IMR-90 (cell line): ENCODE measurements around the gene TXNDC8. TPM values are rescaled to one million over a fixed set of nuclear protein-coding genes. Genes with fewer than 3 reads are reported as not detected.

Source experiments
- ATAC-seq: fragments of 200-7000 bp; cut with Tn5 transposase; 2 replicates; pipeline ENCODE4 v1.9.1; 2020; ENCODE audit warnings: low read depth, mild to moderate bottlenecking, moderate library complexity
- BruUV-seq: library from RNA; stranded (reverse); fragments of 400-500 nt; replicated peaks from 2 replicates; lab custom pipeline; 2021; lab: Mats Ljungman, UMichigan
- CTCF ChIA-PET: fragments of 300-600 bp; formaldehyde crosslinking; extraction: SDS; loops from one replicate; lab custom pipeline; 2021; ENCODE audit warnings: antibody characterized with exemption; lab: Yijun Ruan, JAX
- POLR2A ChIA-PET: fragments of 300-600 bp; sonication (Branson Sonifier 250); formaldehyde crosslinking; loops from one replicate; lab custom pipeline; 2022; ENCODE audit warnings: antibody characterized with exemption; ENCODE audit not compliant: unreplicated experiment; lab: Charles Lee
- DNase-seq: peaks from one replicate; pipeline ENCODE4 v3.0.0; 2013
- H2AFZ ChIP-seq: replicated peaks from 2 replicates; pipeline ENCODE3; 2013; ENCODE audit warnings: low read length, mild to moderate bottlenecking; ENCODE audit not compliant: poor library complexity
- H2AK5ac ChIP-seq: 2 replicates; pipeline ENCODE4 v1.6.1; 2013; ENCODE audit warnings: low read depth, low read length, inconsistent platforms
- H2AK9ac ChIP-seq: replicated peaks from 2 replicates; pipeline ENCODE3; 2013; ENCODE audit warnings: mild to moderate bottlenecking, low read depth, low read length, moderate library complexity; ENCODE audit not compliant: poor library complexity
- H2BK120ac ChIP-seq: 2 replicates; pipeline ENCODE4 v1.6.1; 2013; ENCODE audit warnings: low read depth, low read length, inconsistent platforms
- H2BK15ac ChIP-seq: 3 replicates; pipeline ENCODE4 v1.6.1; 2013; ENCODE audit warnings: low read depth, low read length, inconsistent platforms
- H2BK20ac ChIP-seq: 2 replicates; pipeline ENCODE4 v1.6.1; 2013; ENCODE audit warnings: low read depth, mild to moderate bottlenecking, inconsistent platforms, low read length, moderate library complexity
- H2BK5ac ChIP-seq: 2 replicates; pipeline ENCODE4 v1.6.1; 2013; ENCODE audit warnings: mild to moderate bottlenecking, low read depth, low read length, inconsistent platforms; ENCODE audit not compliant: poor library complexity, severe bottlenecking
- H3K14ac ChIP-seq: replicated peaks from 2 replicates; pipeline ENCODE4 v1.6.1; 2013; ENCODE audit warnings: low read depth, low read length, inconsistent platforms
- H3K18ac ChIP-seq: 2 replicates; pipeline ENCODE4 v1.6.1; 2013; ENCODE audit warnings: low read depth, low read length, control low read depth
- H3K23ac ChIP-seq: 2 replicates; pipeline ENCODE4 v1.6.1; 2013; ENCODE audit warnings: low read depth, low read length, inconsistent platforms
- H3K27ac ChIP-seq: 2 replicates; pipeline ENCODE4 v1.5.1; 2013; ENCODE audit warnings: mild to moderate bottlenecking, control low read depth, low read length; ENCODE audit not compliant: insufficient read depth
- H3K27me3 ChIP-seq: 2 replicates; pipeline ENCODE4 v1.6.1; 2013; ENCODE audit warnings: low read length; ENCODE audit not compliant: control insufficient read depth, insufficient read depth
- H3K36me3 ChIP-seq: 2 replicates; pipeline ENCODE4 v1.6.1; 2013; ENCODE audit warnings: low read length, mixed read lengths; ENCODE audit not compliant: control insufficient read depth, insufficient read depth
- H3K4ac ChIP-seq: 2 replicates; pipeline ENCODE4 v1.6.1; 2013; ENCODE audit warnings: low read depth, low read length, inconsistent platforms
- H3K4me1 ChIP-seq: 2 replicates; pipeline ENCODE4 v1.6.1; 2013; ENCODE audit warnings: low read length, mixed read lengths; ENCODE audit not compliant: control insufficient read depth, insufficient read depth
- H3K4me2 ChIP-seq: 2 replicates; pipeline ENCODE4 v1.6.1; 2013; ENCODE audit warnings: low read depth, mild to moderate bottlenecking, control low read depth, low read length, moderate library complexity
- H3K4me3 ChIP-seq: 2 replicates; pipeline ENCODE4 v1.5.1; 2013; ENCODE audit warnings: low read depth, mild to moderate bottlenecking, control low read depth, low read length, moderate library complexity; ENCODE audit not compliant: insufficient read depth
- H3K56ac ChIP-seq: 2 replicates; pipeline ENCODE4 v1.6.1; 2013; ENCODE audit warnings: low read length, inconsistent platforms; ENCODE audit not compliant: insufficient read depth; ENCODE audit errors: extremely low read depth
- H3K79me1 ChIP-seq, 2 experiments: 2 replicates each; pipeline ENCODE4 v1.6.1; 2013; ENCODE audit warnings: low read length in 2 of 2, inconsistent platforms in 1 of 2, low read depth in 1 of 2
- H3K9ac ChIP-seq: 2 replicates; pipeline ENCODE4 v1.6.1; 2013; ENCODE audit warnings: low read depth, low read length, control low read depth
- H3K9me1 ChIP-seq: 2 replicates; pipeline ENCODE4 v1.6.1; 2013; ENCODE audit warnings: low read length, inconsistent platforms; ENCODE audit not compliant: insufficient read depth
- H3K9me3 ChIP-seq: 2 replicates; pipeline ENCODE4 v1.6.1; 2013; ENCODE audit warnings: low read length; ENCODE audit not compliant: control insufficient read depth, insufficient read depth
- H4K20me1 ChIP-seq: 2 replicates; pipeline ENCODE4 v1.6.1; 2013; ENCODE audit warnings: low read length, inconsistent platforms; ENCODE audit not compliant: insufficient read depth
- H4K5ac ChIP-seq: 2 replicates; pipeline ENCODE4 v1.6.1; 2013; ENCODE audit warnings: mild to moderate bottlenecking, low read depth, low read length, control low read depth
- H4K8ac ChIP-seq, 2 experiments: 2 replicates each; pipeline ENCODE4 v1.6.1; 2013; ENCODE audit warnings: low read depth in 2 of 2, low read length in 2 of 2, control low read depth in 1 of 2, inconsistent platforms in 1 of 2
- H4K91ac ChIP-seq: 2 replicates; pipeline ENCODE4 v1.6.1; 2013; ENCODE audit warnings: low read depth, low read length, inconsistent platforms; ENCODE audit not compliant: insufficient read depth
- CHD1 ChIP-seq: IDR thresholded peaks from 2 replicates; pipeline ENCODE4 v1.6.1; 2012; ENCODE audit warnings: low read depth, low read length, improper control_type of control experiment
- POLR2A ChIP-seq: IDR thresholded peaks from 2 replicates; pipeline ENCODE4 v1.6.1; 2012; ENCODE audit warnings: mild to moderate bottlenecking, low read depth, low read length
- RCOR1 ChIP-seq: IDR thresholded peaks from 2 replicates; pipeline ENCODE4 v1.6.1; 2012; ENCODE audit warnings: mild to moderate bottlenecking, low read length, improper control_type of control experiment; ENCODE audit not compliant: insufficient replicate concordance
- SMC3 ChIP-seq: fragments of 150-350 bp; IDR thresholded peaks from 2 replicates; pipeline ENCODE4 v1.6.1; 2016; ENCODE audit warnings: low read depth, mild to moderate bottlenecking, antibody characterized with exemption, low read length, moderate library complexity
- WGBS, 2 experiments: methylation state at CpG; one replicate each; pipeline versions ENCODE4 v1.1.5 to v1.1.7; 2013; ENCODE audit warnings: missing lambda C conversion rate in 2 of 2; ENCODE audit not compliant: insufficient read length in 1 of 2; ENCODE audit errors: extremely low coverage in 2 of 2; 5-methylcytosine and 5-hydroxymethylcytosine counted together
- dilution Hi-C: fragments of 300-500 bp; cut with HindIII; formaldehyde crosslinking; loops from one replicate; pipeline ENCODE4 v1.14.3; 2018; ENCODE audit warnings: low sequenced_read_pairs; ENCODE audit not compliant: unreplicated experiment
- in situ Hi-C: fragments of 300-500 bp; cut with MboI; formaldehyde crosslinking; loops from 3 replicates; pipeline ENCODE4 v1.14.3; 2019; ENCODE audit warnings: low sequenced_read_pairs, inconsistent platforms, mixed read lengths
- intact Hi-C: fragments of 100-400 bp; cut with micrococcal nuclease; formaldehyde crosslinking; loops from 2 replicates; pipeline ENCODE4 v1.10.0; 2022
- polyA plus RNA-seq, 3 experiments: library from polyadenylated mRNA; depleted of rRNA; stranded (reverse); fragments of >200 nt; gene quantifications; 2 replicates each; pipeline ENCODE4 v1.2.3, GENCODE V29; 2012; ENCODE audit warnings: low replicate concordance in 1 of 3
- total RNA-seq: library from RNA; depleted of rRNA; stranded (reverse); fragments of >200 nt; gene quantifications from 2 replicates; pipeline ENCODE4 v1.2.3, GENCODE V29; 2012

The TXNDC8 gene
- total and polyA plus RNA-seq, 2 of the 4 experiments (the other 2 are of a cell fraction) = not detected

DNA sequence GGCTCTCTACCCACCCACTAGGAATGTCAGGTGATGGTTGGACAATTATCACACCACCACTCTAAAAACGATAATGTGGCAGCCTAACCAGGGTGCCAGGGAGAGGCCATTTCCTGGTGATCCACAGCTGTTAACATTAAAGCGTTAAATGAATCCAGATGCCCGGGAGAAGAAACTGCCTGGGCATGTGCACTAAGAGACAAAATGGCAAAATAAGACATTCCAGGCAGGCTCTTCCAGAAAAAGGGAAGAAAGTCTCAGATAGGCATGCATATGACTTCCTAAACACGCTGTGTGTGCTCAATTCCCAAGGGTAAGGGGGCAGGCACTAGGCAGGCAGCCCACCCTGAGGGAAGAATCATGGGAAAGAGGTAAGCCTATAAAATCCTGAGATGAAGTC lies 76.8 kb downstream of the TXNDC8 start:
- H3K4ac ChIP-seq = 0 out of 2 replicates have a peak overlapping the region, but pooled peaks have one; percentile 5
- ChIA-PET CTCF (no interaction called here), POLR2A (no interaction called here)
- H3K4me1 ChIP-seq = peaks cover 12% of the 10 kb centered on the region
- intact Hi-C loops = loop anchor here (1.0 kb wide), 1 partner anchor 8 kb away; no protein-coding TSS in a partner anchor
- BruUV-seq = no TSS peak
- no peak overlapping the region for H2BK120ac ChIP-seq
- H2AFZ ChIP-seq = no peak overlapping the region
- no peak overlapping the region for H3K56ac ChIP-seq
- TF ChIP-seq RCOR1 (no peak), CHD1 (no peak), POLR2A (no peak), SMC3 (no peak)
- H3K79me1 ChIP-seq = peaks cover 7 to 15% of the 10 kb centered on the region in 2 experiments; a peak in 2 of 4 replicates
- no peak overlapping the region for H3K14ac ChIP-seq
- H3K9me3 ChIP-seq = no peaks in the 10 kb centered on the region
- H3K27me3 ChIP-seq = no peaks in the 10 kb centered on the region
- H3K18ac ChIP-seq = peak overlapping the region; percentile 50; the same call in 1 of the 2 replicates
- 0 out of 2 replicates have a peak, but pooled peaks cover 4% of the 10 kb centered on the region for H4K20me1 ChIP-seq
- no peak overlapping the region for H4K8ac ChIP-seq
- peaks cover 4% of the 10 kb centered on the region; the same call in 1 of the 2 replicates for H3K9me1 ChIP-seq
- no peak overlapping the region for H2AK9ac ChIP-seq
- H2BK5ac ChIP-seq = no peak overlapping the region
- H3K4me2 ChIP-seq = no peak overlapping the region
- H3K27ac ChIP-seq = no peak overlapping the region
- H3K36me3 ChIP-seq = no peaks in the 10 kb centered on the region
- no peak overlapping the region for H2BK15ac ChIP-seq
- H3K9ac ChIP-seq = no peak overlapping the region
- H3K4me3 ChIP-seq = no peak overlapping the region
- in situ Hi-C loops = no loop called here
- WGBS, 2 experiments = 100% methylated on average over 1 of the region's 4 CpGs; no CpG with 5 or more reads in 1 of the 2 experiments
- DNase-seq = no peak
- ATAC-seq = no peak
- H3K23ac ChIP-seq = no peak overlapping the region
- dilution Hi-C loops = no loop called here
- no peak overlapping the region for H2BK20ac ChIP-seq
- H2AK5ac ChIP-seq = 0 out of 2 replicates have a peak overlapping the region, but pooled peaks have one; percentile 20
- H4K91ac ChIP-seq = no peak overlapping the region
- H4K5ac ChIP-seq = peak overlapping the region; percentile 39; the same call in 1 of the 2 replicates
